Peyer's patch (tissue), 4 donors: ENCODE measurements around the gene INSC. TPM values are rescaled to one million over a fixed set of nuclear protein-coding genes. Genes with fewer than 3 reads are reported as not detected.
A peak's percentile ranks its signal among the peaks of the same experiment; 100 is the strongest.
"Not testable (repeated sequence)": the region's sequence is repeated elsewhere in the genome, so short reads cannot be mapped to it uniquely, and the experiment has no call there.

Source experiments
- DNase-seq, 3 donors: peaks; one replicate each; pipeline ENCODE4 v3.0.0-alpha.2; 2017 to 2019
- H3K27ac ChIP-seq, 4 donors: fragments of 200-600 bp; sonication (generic); one replicate each; pipeline ENCODE4 v1.5.1; 2016 to 2019
- H3K27me3 ChIP-seq, 2 donors: fragments of 200-600 bp; sonication (generic); one replicate each; pipeline ENCODE4 v1.5.1; 2019
- H3K36me3 ChIP-seq, 3 donors: fragments of 200-600 bp; sonication (generic); one replicate each; pipeline ENCODE4 v1.5.1; 2016 to 2019
- H3K4me1 ChIP-seq, 4 donors: fragments of 200-600 bp; sonication (generic); one replicate each; pipeline ENCODE4 v1.5.1; 2016 to 2019
- H3K4me3 ChIP-seq, 4 donors: fragments of 200-600 bp; sonication (generic); 1 replicate in 3 of 4; 2 replicates in 1 of 4; pipeline ENCODE4 v1.5.1; 2016 to 2019; ENCODE audit warnings: mild to moderate bottlenecking in 1 of 4
- H3K9me3 ChIP-seq, 4 donors: fragments of 200-600 bp; sonication (generic); one replicate each; pipeline ENCODE4 v1.5.1; 2016 to 2019; ENCODE audit warnings: mild to moderate bottlenecking in 1 of 4
- CTCF ChIP-seq, 6 experiments: fragments of 450-650 bp in 4 of 6; fragments of 200-600 bp in 2 of 6; sonication (generic) in 1 of 6; IDR thresholded peaks; one replicate each; pipeline ENCODE4 v1.5.1; 2017 to 2019; ENCODE audit warnings: antibody characterized with exemption in 6 of 6, mild to moderate bottlenecking in 3 of 6, moderate library complexity in 1 of 6
- POLR2A ChIP-seq, 2 donors: fragments of 450-650 bp; IDR thresholded peaks; one replicate each; pipeline ENCODE4 v1.5.1; 2017; ENCODE audit warnings: antibody characterized with exemption in 2 of 2, mild to moderate bottlenecking in 2 of 2, moderate library complexity in 2 of 2
- total RNA-seq, 4 donors: library from RNA; depleted of rRNA; stranded (reverse); fragments of >200 nt; gene quantifications; one replicate each; pipeline ENCODE4 v1.1.0, GENCODE V29; 2016

INSC gene
- 10 to 100 TPM in 1 of 4 donors, 1 to 10 TPM in 3; 3.0 to 28.1 (median 6.8) TPM for total RNA-seq

- no peak for DNase-seq
- H3K27ac ChIP-seq, result peak within 1 kb of the TSS in 2 of 4 donors; percentile 58 to 60
- TF ChIP-seq POLR2A (IDR thresholded peaks at IDR 0.05), result no peak
- no peak for TF ChIP-seq CTCF (IDR thresholded peaks at IDR 0.05)
- H3K9me3 ChIP-seq, result no peaks in the 10 kb centered on the region
- H3K4me1 ChIP-seq, result peaks cover 0 to 12% (median 0%) of the 10 kb centered on the region in 4 donors
- H3K27me3 ChIP-seq, result no peaks in the 10 kb centered on the region
- no peaks in the 10 kb centered on the region for H3K36me3 ChIP-seq
- H3K4me3 ChIP-seq, result peak within 1 kb of the TSS; percentile 28 to 41 (median 34)
Measured at GRCh38 chr11:15114501-15115475, at the start of gene INSC. INSC (plus strand) TSS chr11:15114923; CDS start chr11:15149175, 34,252 bp downstream.

DNA sequence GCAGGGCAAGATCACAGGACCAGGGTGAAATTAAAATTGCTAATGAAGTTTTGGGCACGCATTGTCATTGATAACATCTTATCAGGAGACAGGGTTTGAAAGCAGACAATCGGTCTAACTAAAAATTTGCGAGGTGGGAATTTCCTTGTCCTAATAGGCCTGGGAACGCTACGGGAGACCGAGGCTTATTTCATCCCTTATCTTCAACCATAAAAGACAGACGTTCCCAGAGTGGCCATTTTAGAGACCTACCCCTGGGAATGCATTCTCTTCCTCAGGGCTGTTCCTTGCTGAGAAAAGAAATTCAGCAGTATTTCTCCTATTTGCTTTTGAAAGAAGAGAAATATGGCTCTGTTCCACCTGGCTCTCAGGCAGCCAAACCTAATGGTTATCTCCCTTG is 45.0 kb upstream of the INSC start:
- H3K4me1 ChIP-seq, result peaks cover 0 to 17% (median 6%) of the 10 kb centered on the region in 4 donors
- not testable (repeated sequence) for H3K9me3 ChIP-seq, H3K27ac ChIP-seq, H3K36me3 ChIP-seq, DNase-seq, H3K27me3 ChIP-seq, H3K4me3 ChIP-seq

DNA sequence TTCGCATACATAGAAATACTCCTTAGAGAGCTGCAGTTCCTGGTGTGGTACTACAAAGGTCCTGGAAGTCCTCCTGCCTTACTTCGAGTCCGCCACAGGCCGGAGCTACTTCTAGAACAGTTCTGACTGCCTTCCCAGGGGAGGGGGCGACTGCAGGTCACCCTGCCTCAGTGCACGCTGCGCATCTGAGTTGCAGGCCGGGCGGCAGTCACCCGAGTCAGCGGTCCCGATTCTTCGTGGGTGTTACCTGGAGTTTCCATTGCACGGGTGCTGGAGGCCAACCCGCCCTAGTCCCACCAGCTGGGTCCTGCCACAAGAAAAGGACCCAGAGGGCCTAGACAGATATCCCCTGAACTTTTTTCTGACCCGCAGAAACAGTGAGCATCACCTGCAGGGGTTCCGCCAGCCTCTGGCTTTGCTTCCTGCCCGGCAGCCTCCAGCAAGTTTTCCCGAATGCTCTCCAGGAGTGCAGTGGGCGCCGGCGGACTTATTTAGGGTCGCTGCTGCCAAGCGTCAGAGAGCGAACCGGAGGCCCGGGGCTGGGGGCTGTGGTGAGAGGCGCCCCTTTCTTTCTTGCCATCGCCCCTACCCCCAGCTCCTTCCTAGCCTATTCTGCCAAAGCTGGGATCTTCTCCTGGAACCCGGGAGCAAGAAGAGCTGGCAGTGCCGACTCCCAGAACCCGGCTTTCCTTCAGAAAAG is 43.0 kb upstream of the INSC start:
- TF ChIP-seq CTCF (IDR thresholded peaks at IDR 0.05), result no peak
- TF ChIP-seq POLR2A (IDR thresholded peaks at IDR 0.05), result no peak
- H3K36me3 ChIP-seq, result no peaks in the 10 kb centered on the region
- H3K27ac ChIP-seq, result no peak overlapping the region
- peaks cover 0 to 17% (median 7%) of the 10 kb centered on the region in 4 donors for H3K4me1 ChIP-seq
- DNase-seq, result no peak
- H3K4me3 ChIP-seq, result no peak overlapping the region
- H3K9me3 ChIP-seq, result no peaks in the 10 kb centered on the region
- H3K27me3 ChIP-seq, result peaks cover 0 to 10% of the 10 kb centered on the region in 2 donors

GRCh38 chr11:15072551-15073143 is 42.1 kb upstream of the INSC start:
- no peaks in the 10 kb centered on the region for H3K36me3 ChIP-seq
- H3K27ac ChIP-seq, result no peak overlapping the region
- H3K4me1 ChIP-seq, result peaks cover 0 to 17% (median 7%) of the 10 kb centered on the region in 4 donors
- no peak for TF ChIP-seq CTCF (IDR thresholded peaks at IDR 0.05)
- TF ChIP-seq POLR2A (IDR thresholded peaks at IDR 0.05), result no peak
- peaks cover 0 to 10% of the 10 kb centered on the region in 2 donors for H3K27me3 ChIP-seq
- no peak overlapping the region for H3K4me3 ChIP-seq
- DNase-seq, result no peak
- no peaks in the 10 kb centered on the region for H3K9me3 ChIP-seq

DNA sequence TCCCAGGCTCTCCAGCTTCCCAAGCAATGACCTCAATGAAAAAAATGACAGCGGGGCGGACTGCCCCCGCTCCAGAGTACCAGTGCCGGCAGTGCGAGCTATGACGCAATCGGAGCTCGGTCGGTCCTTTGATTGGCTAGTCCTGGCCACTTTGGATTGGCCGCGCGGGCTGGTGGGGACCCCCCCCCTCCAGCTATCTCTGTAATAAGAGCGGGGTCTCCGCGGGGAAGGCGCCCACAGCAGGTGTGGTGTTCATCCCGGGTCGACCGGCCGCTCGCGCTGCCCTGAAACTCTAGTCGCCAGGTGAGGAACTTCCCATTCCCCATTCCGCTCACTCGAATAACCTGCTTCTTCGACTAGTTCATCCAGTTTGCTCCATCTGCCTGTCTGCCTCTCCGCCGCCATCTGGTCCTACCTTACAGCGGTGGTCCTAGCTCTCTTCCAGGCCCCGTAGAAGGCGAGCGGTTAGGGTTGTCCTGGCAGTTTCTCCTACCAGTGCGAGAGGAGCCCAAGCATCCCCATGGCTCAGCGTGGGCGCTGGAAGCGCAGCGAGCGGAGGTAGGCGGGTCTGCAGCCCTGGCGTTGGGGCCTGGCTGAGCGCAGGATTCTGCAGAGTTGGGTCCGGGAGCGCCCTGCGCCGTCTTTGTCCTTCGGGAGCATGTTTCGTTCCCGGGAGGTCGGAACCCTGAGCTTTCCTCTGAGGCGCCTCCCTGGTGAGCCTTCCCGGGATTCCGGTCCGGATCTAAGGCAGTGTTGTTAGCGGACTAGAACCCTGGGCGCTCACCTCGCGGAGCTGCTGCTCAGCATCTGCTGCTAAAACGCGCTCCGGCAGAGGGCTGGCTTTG is 41.1 kb upstream of the INSC start, which contains the start of gene CALCB:
CALCB (plus strand) TSS at position 233 of the 845 bp plus-strand sequence. CDS start 1,126 bp downstream, outside the sequence.
- H3K36me3 ChIP-seq, result no peaks in the 10 kb centered on the region
- peaks cover 0 to 17% (median 7%) of the 10 kb centered on the region in 4 donors for H3K4me1 ChIP-seq
- H3K9me3 ChIP-seq, result no peaks in the 10 kb centered on the region
- no peak within 1 kb of the TSS for H3K27ac ChIP-seq
- peaks cover 0 to 10% of the 10 kb centered on the region in 2 donors for H3K27me3 ChIP-seq
- peak within 1 kb of the TSS in 3 of 4 donors; percentile 28 to 41 (median 38) for H3K4me3 ChIP-seq
- DNase-seq, result no peak
- no peak for TF ChIP-seq POLR2A (IDR thresholded peaks at IDR 0.05)
- TF ChIP-seq CTCF (IDR thresholded peaks at IDR 0.05), result no peak
